HS-5 (cell line): ENCODE measurements around the gene ZNF506.
"Not testable (repeated sequence)": the region's sequence is repeated elsewhere in the genome, so short reads cannot be mapped to it uniquely, and the experiment has no call there.

Source experiments
- DNase-seq: peaks from one replicate; pipeline ENCODE4 v3.0.0-alpha.2; 2012; ENCODE audit warnings: low read depth

Gene ZNF506

DNA sequence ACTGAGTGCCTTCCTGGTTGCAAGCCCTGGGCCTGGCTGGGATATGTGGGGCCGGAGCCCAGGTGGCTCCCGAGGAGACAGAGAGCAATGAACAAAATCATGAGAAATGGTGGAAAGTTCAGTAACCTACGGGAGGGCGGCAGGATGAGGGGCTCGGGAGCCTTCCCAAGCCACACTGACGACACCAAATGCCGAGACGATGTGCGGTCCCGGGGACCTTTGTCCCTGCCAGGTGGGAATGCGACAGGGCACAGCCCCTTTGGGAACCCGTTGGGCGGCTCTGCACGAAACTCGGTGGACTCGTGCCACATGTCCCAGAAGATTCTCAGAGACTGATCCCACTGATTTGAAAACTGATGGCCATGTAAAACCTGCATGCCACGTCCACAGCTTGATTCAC, 76.9 kb downstream of the ZNF506 start:
- no peak for DNase-seq

DNA sequence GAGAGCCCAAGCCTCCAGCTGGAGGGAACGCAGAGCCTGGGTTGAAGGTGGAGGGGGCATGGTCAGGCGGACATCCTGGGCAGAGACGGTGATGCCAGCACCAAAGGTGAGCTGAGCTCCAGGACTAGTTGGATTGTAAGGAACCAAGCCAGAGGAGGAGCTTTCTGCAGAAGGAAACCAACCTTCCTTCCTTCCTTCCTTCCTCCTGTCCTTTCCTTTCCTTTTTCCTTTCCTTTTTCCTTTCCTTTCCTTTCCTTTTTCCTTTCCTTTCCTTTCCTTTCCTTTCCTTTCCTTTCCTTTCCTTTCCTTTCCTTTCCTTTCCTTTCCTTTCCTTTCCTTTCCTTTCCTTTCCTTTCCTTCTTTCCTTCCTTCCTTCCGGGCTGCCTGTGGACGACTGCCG, 77.6 kb downstream of the ZNF506 start:
- DNase-seq = not testable (repeated sequence)

DNA sequence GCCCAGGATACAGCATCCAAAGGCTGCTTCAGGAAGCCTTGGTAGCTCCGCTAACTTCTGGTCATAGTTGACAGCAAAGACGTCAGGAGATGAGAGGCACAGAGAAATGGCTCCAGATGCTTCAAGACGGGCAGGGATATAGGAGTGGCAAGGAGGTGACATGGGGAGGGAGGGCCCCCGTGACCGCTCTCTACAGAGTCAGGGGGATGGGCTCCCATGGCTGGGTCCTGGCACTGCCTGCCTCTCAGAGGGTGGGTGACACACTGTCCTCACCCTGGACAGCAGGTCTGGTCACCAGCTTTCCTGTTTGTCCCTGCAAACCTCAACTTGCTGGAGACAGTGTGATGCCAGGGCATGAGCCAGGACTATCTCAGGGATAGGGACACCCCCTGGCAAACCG, 78.4 kb downstream of the ZNF506 start:
- no peak for DNase-seq

DNA sequence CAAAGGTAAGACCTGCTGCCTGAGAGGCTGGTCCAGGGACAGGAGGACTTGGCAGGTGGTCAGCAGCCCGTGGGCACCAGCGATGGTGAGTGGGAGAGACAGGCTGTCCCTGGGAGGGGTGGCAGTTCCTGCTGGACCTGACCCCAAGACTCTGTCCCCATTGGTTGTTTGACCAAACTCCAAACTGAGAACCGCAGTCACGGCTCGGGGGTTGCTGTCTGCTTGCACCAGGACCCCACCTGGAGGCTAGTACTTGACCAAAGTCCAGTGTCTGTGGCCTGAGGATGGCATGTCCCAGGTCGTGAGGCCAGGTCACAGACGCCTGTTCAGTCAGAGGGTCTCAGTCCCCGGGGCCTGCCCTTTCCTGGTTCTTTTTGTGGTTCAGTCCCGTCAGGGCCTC, 78.8 kb downstream of the ZNF506 start:
- no peak for DNase-seq
